Measurements from ENCODE around the gene POMT1.

Gene POMT1

DNA sequence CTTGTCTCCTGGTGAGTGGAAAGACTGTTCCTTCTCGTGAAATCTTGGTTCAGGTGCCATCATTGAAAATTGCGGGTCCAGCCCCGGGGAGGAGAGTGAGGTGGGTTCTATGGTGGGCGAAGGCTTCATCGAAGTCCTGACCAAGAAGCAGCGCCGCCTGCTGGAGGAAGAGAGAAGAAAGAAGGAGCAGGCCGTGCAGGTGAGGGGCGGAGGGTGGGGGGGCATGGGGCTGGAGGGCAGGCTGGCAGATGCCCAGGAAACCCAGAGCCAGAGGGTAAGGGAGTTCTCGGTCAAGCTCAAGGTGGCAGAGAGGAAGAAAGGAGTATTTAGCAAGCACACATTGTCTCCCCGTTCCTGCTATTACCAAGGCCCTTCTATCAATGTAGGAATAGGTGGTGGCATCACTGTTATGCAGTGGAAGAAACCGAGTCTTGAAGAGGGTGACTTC is 24.3 kb upstream of the POMT1 start:
- H3K36me3 ChIP-seq (ENCODE audit: insufficient read depth, low read length), result peaks cover 94% of the 10 kb centered on the region
- no peaks in the 10 kb centered on the region for H4K20me1 ChIP-seq (ENCODE audit: insufficient read depth, low read length)
- no peaks in the 10 kb centered on the region for H3K9me3 ChIP-seq (ENCODE audit: low read length)
- H3K9me2 ChIP-seq (ENCODE audit: low read depth, low read length), result no peaks in the 10 kb centered on the region
- no peaks in the 10 kb centered on the region for H3K4me1 ChIP-seq (ENCODE audit: insufficient read depth, low read length, severe bottlenecking)
- H3K79me2 ChIP-seq (ENCODE audit: insufficient read depth, low read length), result no peaks in the 10 kb centered on the region
- H3K27me3 ChIP-seq (ENCODE audit: insufficient read depth, low read length), result no peaks in the 10 kb centered on the region
- no peak overlapping the region for H3K9ac ChIP-seq (ENCODE audit: low read length)
- H2AFZ ChIP-seq (ENCODE audit: low read length), result no peak overlapping the region
- H3K4me3 ChIP-seq (ENCODE audit: low read depth, low read length, poor library complexity, severe bottlenecking), result no peak overlapping the region
- H3F3A ChIP-seq (ENCODE audit: insufficient read depth, low read length), result no peaks in the 10 kb centered on the region
- TF ChIP-seq EZH2 (IDR thresholded peaks at IDR 0.05; ENCODE audit: borderline replicate concordance, low read length), result no peak
- TF ChIP-seq, protein P1, sequence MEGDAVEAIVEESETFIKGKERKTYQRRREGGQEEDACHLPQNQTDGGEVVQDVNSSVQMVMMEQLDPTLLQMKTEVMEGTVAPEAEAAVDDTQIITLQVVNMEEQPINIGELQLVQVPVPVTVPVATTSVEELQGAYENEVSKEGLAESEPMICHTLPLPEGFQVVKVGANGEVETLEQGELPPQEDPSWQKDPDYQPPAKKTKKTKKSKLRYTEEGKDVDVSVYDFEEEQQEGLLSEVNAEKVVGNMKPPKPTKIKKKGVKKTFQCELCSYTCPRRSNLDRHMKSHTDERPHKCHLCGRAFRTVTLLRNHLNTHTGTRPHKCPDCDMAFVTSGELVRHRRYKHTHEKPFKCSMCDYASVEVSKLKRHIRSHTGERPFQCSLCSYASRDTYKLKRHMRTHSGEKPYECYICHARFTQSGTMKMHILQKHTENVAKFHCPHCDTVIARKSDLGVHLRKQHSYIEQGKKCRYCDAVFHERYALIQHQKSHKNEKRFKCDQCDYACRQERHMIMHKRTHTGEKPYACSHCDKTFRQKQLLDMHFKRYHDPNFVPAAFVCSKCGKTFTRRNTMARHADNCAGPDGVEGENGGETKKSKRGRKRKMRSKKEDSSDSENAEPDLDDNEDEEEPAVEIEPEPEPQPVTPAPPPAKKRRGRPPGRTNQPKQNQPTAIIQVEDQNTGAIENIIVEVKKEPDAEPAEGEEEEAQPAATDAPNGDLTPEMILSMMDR (IDR thresholded peaks at IDR 0.05; ENCODE audit: low read length), result peak; percentile 69
- H3K4me2 ChIP-seq (ENCODE audit: low read length), result no peak overlapping the region
- H3K27ac ChIP-seq (ENCODE audit: low read depth, low read length, poor library complexity, severe bottlenecking), result no peak overlapping the region

DNA sequence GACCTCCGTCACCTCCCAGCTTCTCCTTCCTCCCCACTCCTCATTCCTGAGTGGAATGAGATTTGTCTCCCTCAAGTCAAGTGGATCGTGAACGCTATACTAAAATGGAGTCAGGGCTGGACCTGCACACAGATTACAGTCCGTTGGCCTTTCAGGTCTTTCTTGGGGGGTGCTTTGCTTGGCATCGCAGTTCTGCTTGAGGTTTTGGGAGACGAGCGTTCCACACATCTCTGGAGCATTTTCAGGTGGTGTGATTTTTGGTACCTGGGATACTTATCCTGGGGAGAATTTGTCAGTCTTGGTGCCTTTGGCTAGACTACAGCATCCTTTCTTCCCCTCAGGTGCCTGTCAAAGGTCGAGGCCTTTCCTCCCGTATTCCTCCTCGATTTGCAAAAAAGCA is 23.8 kb upstream of the POMT1 start:
- H3F3A ChIP-seq (ENCODE audit: insufficient read depth, low read length), result no peaks in the 10 kb centered on the region
- TF ChIP-seq, protein P1 (IDR thresholded peaks at IDR 0.05; ENCODE audit: low read length), result no peak
- no peak for TF ChIP-seq EZH2 (IDR thresholded peaks at IDR 0.05; ENCODE audit: borderline replicate concordance, low read length)
- no peaks in the 10 kb centered on the region for H3K4me1 ChIP-seq (ENCODE audit: insufficient read depth, low read length, severe bottlenecking)

DNA sequence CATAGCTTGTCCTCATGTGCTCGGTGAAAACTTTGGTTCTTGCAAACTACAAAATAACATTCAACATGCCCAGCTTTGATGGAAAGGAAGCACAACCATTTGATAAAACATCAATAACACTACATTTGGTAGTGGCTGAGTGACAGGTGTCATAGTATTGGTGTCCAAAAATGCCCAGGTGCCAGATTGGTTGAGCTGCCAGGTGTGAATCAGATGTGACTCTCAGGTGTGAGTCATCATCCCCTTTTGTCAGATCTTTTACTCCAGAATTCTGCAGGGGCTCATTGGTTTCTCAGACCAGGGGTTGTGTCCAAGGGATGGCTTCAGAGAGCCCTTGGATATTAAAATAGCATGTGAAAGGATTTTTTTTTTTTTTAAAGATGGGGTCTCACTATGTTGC is 22.5 kb upstream of the POMT1 start:
- H3K27ac ChIP-seq (ENCODE audit: low read depth, low read length, poor library complexity, severe bottlenecking), result no peak overlapping the region
- H3K4me3 ChIP-seq (ENCODE audit: low read depth, low read length, poor library complexity, severe bottlenecking), result no peak overlapping the region
- H3K4me1 ChIP-seq (ENCODE audit: insufficient read depth, low read length, severe bottlenecking), result no peaks in the 10 kb centered on the region
- peaks cover 94% of the 10 kb centered on the region for H3K36me3 ChIP-seq (ENCODE audit: insufficient read depth, low read length)
- H3K9me3 ChIP-seq (ENCODE audit: low read length), result no peaks in the 10 kb centered on the region
- H3K9ac ChIP-seq (ENCODE audit: low read length), result no peak overlapping the region
- no peak overlapping the region for H2AFZ ChIP-seq (ENCODE audit: low read length)
- no peaks in the 10 kb centered on the region for H3K9me2 ChIP-seq (ENCODE audit: low read depth, low read length)
- no peaks in the 10 kb centered on the region for H3K27me3 ChIP-seq (ENCODE audit: insufficient read depth, low read length)
- H3K4me2 ChIP-seq (ENCODE audit: low read length), result no peak overlapping the region
- no peaks in the 10 kb centered on the region for H3K79me2 ChIP-seq (ENCODE audit: insufficient read depth, low read length)
- H4K20me1 ChIP-seq (ENCODE audit: insufficient read depth, low read length), result no peaks in the 10 kb centered on the region
- H3F3A ChIP-seq (ENCODE audit: insufficient read depth, low read length), result no peaks in the 10 kb centered on the region
- TF ChIP-seq EZH2 (IDR thresholded peaks at IDR 0.05; ENCODE audit: borderline replicate concordance, low read length), result no peak
- TF ChIP-seq, protein P1 (IDR thresholded peaks at IDR 0.05; ENCODE audit: low read length), result no peak

More for the DNA sequence above, 23.8 kb upstream of the POMT1 start:
- H3K9ac ChIP-seq (ENCODE audit: low read length), result no peak overlapping the region
- H3K27me3 ChIP-seq (ENCODE audit: insufficient read depth, low read length), result no peaks in the 10 kb centered on the region
- H3K79me2 ChIP-seq (ENCODE audit: insufficient read depth, low read length), result no peaks in the 10 kb centered on the region
- no peak overlapping the region for H3K27ac ChIP-seq (ENCODE audit: low read depth, low read length, poor library complexity, severe bottlenecking)
- H3K9me3 ChIP-seq (ENCODE audit: low read length), result no peaks in the 10 kb centered on the region
- no peaks in the 10 kb centered on the region for H4K20me1 ChIP-seq (ENCODE audit: insufficient read depth, low read length)
- peaks cover 94% of the 10 kb centered on the region for H3K36me3 ChIP-seq (ENCODE audit: insufficient read depth, low read length)
- no peak overlapping the region for H3K4me3 ChIP-seq (ENCODE audit: low read depth, low read length, poor library complexity, severe bottlenecking)
- no peaks in the 10 kb centered on the region for H3K9me2 ChIP-seq (ENCODE audit: low read depth, low read length)
- no peak overlapping the region for H2AFZ ChIP-seq (ENCODE audit: low read length)
- H3K4me2 ChIP-seq (ENCODE audit: low read length), result no peak overlapping the region

Measured in OCI-LY1 (cell line).